ENCODE data around the gene JDP2. TPM values are rescaled to one million over a fixed set of nuclear protein-coding genes. Genes with fewer than 3 reads are reported as not detected.

The JDP2 gene
- total and polyA plus RNA-seq, 12 donors: 6.8 to 59.8 (median 31.8) TPM

DNA sequence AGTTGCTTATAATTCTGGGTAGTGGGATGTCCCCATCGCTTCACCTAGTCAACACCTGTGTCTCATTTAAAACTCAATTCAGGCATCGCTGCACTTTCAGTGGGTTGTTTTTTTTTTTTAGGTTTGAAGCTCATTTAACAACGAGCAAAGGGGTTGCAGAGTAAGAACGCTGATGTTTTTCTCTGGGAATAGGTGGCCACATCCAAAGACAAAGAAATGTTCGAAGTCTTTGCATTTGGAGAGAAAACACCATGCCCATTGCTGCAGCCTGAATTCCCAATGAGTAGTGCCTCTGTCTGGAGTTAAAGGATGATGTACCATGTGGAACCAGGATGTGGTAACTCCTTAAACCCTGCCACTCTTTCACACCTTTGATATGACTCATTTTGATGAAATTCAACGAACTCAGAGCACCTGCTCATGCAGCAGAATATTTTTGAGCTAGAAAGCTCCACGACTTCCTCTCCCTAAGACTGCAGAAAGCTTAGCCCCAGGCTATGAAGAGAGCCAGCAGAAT lies 59.4 kb downstream of the JDP2 start:
- no peaks in the 10 kb centered on the region for H3K9me3 ChIP-seq (replicated peaks in 1 of 3)
- H3K27ac ChIP-seq: no peak overlapping the region
- no peak for DNase-seq
- intact Hi-C loops (cut with DNase I): loop anchor here (5.0 kb wide), 2 partner anchors 175 to 180 kb away; no protein-coding TSS in a partner anchor
- no peaks in the 10 kb centered on the region for H3K36me3 ChIP-seq (replicated peaks in 1 of 2)
- 72 to 75% (median 73%) methylated on average over 7 of the region's 7 CpGs for WGBS, 4 donors
- H3K4me1 ChIP-seq (replicated peaks in 1 of 2): no peaks in the 10 kb centered on the region
- no peak overlapping the region for H3K4me3 ChIP-seq
- no peaks in the 10 kb centered on the region for H3K27me3 ChIP-seq
- no peak for TF ChIP-seq POLR2A (IDR thresholded peaks at IDR 0.05)
- TF ChIP-seq, protein P1, sequence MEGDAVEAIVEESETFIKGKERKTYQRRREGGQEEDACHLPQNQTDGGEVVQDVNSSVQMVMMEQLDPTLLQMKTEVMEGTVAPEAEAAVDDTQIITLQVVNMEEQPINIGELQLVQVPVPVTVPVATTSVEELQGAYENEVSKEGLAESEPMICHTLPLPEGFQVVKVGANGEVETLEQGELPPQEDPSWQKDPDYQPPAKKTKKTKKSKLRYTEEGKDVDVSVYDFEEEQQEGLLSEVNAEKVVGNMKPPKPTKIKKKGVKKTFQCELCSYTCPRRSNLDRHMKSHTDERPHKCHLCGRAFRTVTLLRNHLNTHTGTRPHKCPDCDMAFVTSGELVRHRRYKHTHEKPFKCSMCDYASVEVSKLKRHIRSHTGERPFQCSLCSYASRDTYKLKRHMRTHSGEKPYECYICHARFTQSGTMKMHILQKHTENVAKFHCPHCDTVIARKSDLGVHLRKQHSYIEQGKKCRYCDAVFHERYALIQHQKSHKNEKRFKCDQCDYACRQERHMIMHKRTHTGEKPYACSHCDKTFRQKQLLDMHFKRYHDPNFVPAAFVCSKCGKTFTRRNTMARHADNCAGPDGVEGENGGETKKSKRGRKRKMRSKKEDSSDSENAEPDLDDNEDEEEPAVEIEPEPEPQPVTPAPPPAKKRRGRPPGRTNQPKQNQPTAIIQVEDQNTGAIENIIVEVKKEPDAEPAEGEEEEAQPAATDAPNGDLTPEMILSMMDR (IDR thresholded peaks at IDR 0.05): no peak

GRCh38 chr14:75489480-75489837 lies 61.6 kb downstream of the JDP2 start:
- peak in 1 of 7 donors; percentile 47 for DNase-seq
- Histone ChIP-seq H3K9me3 (replicated peaks in 1 of 3) (no peaks in the 10 kb centered on the region), H3K27ac (no peak overlapping the region), H3K36me3 (replicated peaks in 1 of 2) (no peaks in the 10 kb centered on the region), H3K4me3 (no peak overlapping the region), H3K27me3 (no peaks in the 10 kb centered on the region), H3K4me1 (replicated peaks in 1 of 2) (no peaks in the 10 kb centered on the region)
- 71 to 85% (median 81%) methylated on average over 6 of the region's 6 CpGs for WGBS, 4 donors
- intact Hi-C loops (cut with DNase I): loop anchor here (5.0 kb wide), 2 partner anchors 177 to 182 kb away; no protein-coding TSS in a partner anchor
- TF ChIP-seq, protein P1 (IDR thresholded peaks at IDR 0.05): no peak
- no peak for TF ChIP-seq POLR2A (IDR thresholded peaks at IDR 0.05)

DNA sequence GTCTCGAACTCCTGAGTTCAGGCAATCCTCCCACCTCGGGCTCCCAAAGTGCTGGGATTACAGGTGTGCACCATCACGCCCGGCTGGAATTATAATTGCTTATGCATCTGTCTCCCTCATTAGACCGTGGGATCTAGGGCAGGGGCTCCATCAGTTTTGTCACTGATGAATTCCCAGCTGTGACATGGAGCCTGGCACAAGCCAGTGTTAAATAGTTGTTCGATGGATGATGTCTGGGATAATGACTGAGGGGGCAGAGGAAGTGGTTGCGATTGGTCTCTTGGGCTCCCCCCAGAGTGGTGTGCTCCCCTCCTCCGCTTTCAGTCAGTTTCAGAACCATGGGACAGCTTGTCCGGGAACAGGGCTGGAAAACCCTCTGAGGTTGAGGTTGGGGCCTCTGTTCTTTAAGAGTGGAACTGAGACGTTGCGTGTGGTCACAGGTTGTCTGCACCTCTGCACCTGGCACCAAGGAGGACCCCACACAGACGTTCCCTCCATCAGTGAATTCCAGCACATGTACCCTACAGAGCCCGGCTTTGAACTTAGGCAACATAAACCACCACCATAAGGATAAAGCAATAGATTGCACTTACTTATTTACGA lies 63.7 kb downstream of the JDP2 start:
- DNase-seq: peak in 1 of 7 donors; percentile 28
- no peaks in the 10 kb centered on the region for H3K36me3 ChIP-seq (replicated peaks in 1 of 2)
- 82 to 87% (median 85%) methylated on average over 14 of the region's 14 CpGs for WGBS, 4 donors
- peaks cover 0 to 6% of the 10 kb centered on the region in 2 donors for H3K4me1 ChIP-seq (replicated peaks in 1 of 2)
- H3K27ac ChIP-seq: no peak overlapping the region
- H3K9me3 ChIP-seq (replicated peaks in 1 of 3): no peaks in the 10 kb centered on the region
- no peaks in the 10 kb centered on the region for H3K27me3 ChIP-seq
- TF ChIP-seq, protein P1 (IDR thresholded peaks at IDR 0.05): no peak
- TF ChIP-seq POLR2A (IDR thresholded peaks at IDR 0.05): no peak
- intact Hi-C loops (cut with DNase I): loop anchor here in 1 of 2 donors (10.0 kb wide), 1 partner anchor 357 kb away; no protein-coding TSS in a partner anchor
- no peak overlapping the region for H3K4me3 ChIP-seq

- peaks cover 0 to 6% of the 10 kb centered on the region in 2 donors for H3K4me1 ChIP-seq (replicated peaks in 1 of 2)
- DNase-seq: peak in 1 of 7 donors; percentile 30
- no peaks in the 10 kb centered on the region for H3K9me3 ChIP-seq (replicated peaks in 1 of 3)
- no peaks in the 10 kb centered on the region for H3K36me3 ChIP-seq (replicated peaks in 1 of 2)
- no peak overlapping the region for H3K27ac ChIP-seq
- no peaks in the 10 kb centered on the region for H3K27me3 ChIP-seq
- 90 to 93% (median 92%) methylated on average over 9 of the region's 9 CpGs for WGBS, 4 donors
- TF ChIP-seq, protein P1 (IDR thresholded peaks at IDR 0.05): no peak
- TF ChIP-seq POLR2A (IDR thresholded peaks at IDR 0.05): no peak
- no peak overlapping the region for H3K4me3 ChIP-seq
- intact Hi-C loops (cut with DNase I): loop anchor here in 1 of 2 donors (10.0 kb wide), 1 partner anchor 358 kb away; no protein-coding TSS in a partner anchor
Measured at GRCh38 chr14:75492832-75493591, 65.2 kb downstream of the JDP2 start.
